Stomach (tissue), 4 donors: ENCODE measurements around the gene KIF12.

Source experiments
- CTCF ChIP-seq, 7 experiments: fragments of 450-650 bp in 4 of 7; fragments of 200-600 bp in 3 of 7; sonication (generic) in 3 of 7; IDR thresholded peaks; one replicate each; pipeline ENCODE4 v1.5.1; 2016 to 2019; ENCODE audit warnings: antibody characterized with exemption in 7 of 7, control low read depth in 2 of 7, mild to moderate bottlenecking in 1 of 7
- EP300 ChIP-seq: sonication (generic); formaldehyde crosslinking; IDR thresholded peaks from one replicate; pipeline ENCODE4 v1.6.1; 2017; ENCODE audit warnings: antibody characterized with exemption
- POLR2A ChIP-seq, 4 donors: fragments of 450-650 bp; IDR thresholded peaks; one replicate each; pipeline ENCODE4 v1.6.1; 2016; ENCODE audit warnings: antibody characterized with exemption in 4 of 4, control low read depth in 2 of 4, mild to moderate bottlenecking in 1 of 4, moderate library complexity in 1 of 4
- POLR2AphosphoS5 ChIP-seq, 3 donors: sonication (generic); formaldehyde crosslinking; IDR thresholded peaks; one replicate each; pipeline ENCODE4 v1.6.1; 2016; ENCODE audit warnings: antibody characterized with exemption in 3 of 3

DNA sequence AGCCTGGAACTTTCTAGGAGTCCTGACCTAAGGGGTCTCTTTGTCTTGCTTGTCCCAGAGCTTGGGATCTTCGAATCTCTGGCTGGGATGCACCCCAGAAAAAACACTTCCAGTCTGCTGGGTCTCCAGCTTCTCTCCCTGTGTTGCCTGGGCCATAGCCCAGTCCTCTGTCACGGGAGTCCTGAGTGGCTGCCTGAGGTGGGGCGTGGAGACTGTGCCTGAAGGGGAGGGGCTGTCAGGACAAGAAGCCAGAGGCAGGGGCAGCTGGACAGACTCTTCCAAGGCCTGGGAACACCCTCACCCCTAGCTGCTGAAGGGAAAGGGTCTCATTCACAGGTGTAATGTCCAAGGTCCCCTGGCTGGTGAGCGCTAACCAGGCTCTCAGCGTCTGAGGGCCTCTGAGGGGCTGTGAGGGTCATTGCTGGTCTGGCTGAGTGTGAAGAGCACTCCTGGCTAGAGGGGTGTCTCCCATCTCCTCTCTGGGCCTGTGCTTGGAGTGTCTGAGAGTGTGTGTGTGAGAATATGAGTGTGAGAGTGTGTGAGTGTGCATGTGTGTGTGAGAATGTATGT is 35.8 kb upstream of the KIF12 start:
- TF ChIP-seq CTCF (IDR thresholded peaks at IDR 0.05) (no peak), POLR2A (IDR thresholded peaks at IDR 0.05) (no peak), POLR2AphosphoS5 (IDR thresholded peaks at IDR 0.05) (no peak), EP300 (no peak)
